Neuronal stem cell (in vitro differentiated cells): Measurements from ENCODE around the gene OTOP3.

Experiments used
- DNase-seq: peaks from one replicate; pipeline ENCODE4 v3.0.0-alpha.2; 2013; ENCODE audit warnings: low spot score
- H2AFZ ChIP-seq: one replicate; pipeline ENCODE4 v1.6.1; 2013; ENCODE audit warnings: mild to moderate bottlenecking, low read length, inconsistent platforms
- H2AK5ac ChIP-seq: 2 replicates; pipeline ENCODE4 v1.6.1; 2013; ENCODE audit warnings: low read depth, mild to moderate bottlenecking, inconsistent platforms, low read length, moderate library complexity, mixed read lengths
- H2BK120ac ChIP-seq: 2 replicates; pipeline ENCODE4 v1.6.1; 2013; ENCODE audit warnings: low read depth, mild to moderate bottlenecking, inconsistent platforms, low read length, moderate library complexity, mixed read lengths
- H2BK12ac ChIP-seq: one replicate; pipeline ENCODE4 v1.6.1; 2013; ENCODE audit warnings: low read length, inconsistent platforms
- H2BK15ac ChIP-seq: 2 replicates; pipeline ENCODE4 v1.6.1; 2013; ENCODE audit warnings: mild to moderate bottlenecking, low read length, inconsistent platforms, mixed read lengths
- H2BK5ac ChIP-seq: one replicate; pipeline ENCODE4 v1.6.1; 2013; ENCODE audit warnings: inconsistent platforms, mild to moderate bottlenecking, low read length, moderate library complexity
- H3K14ac ChIP-seq: one replicate; pipeline ENCODE4 v1.6.1; 2013; ENCODE audit warnings: low read length, inconsistent platforms
- H3K18ac ChIP-seq: 2 replicates; pipeline ENCODE4 v1.6.1; 2013; ENCODE audit warnings: low read length, inconsistent platforms
- H3K23ac ChIP-seq: 2 replicates; pipeline ENCODE4 v1.6.1; 2013; ENCODE audit warnings: low read depth, mild to moderate bottlenecking, mixed read lengths, low read length, inconsistent platforms; ENCODE audit not compliant: poor library complexity
- H3K27ac ChIP-seq: replicated peaks from 3 replicates; pipeline ENCODE4 v1.5.1; 2013; ENCODE audit warnings: low read length, inconsistent platforms
- H3K27me3 ChIP-seq, 3 experiments: 2 replicates each; pipeline ENCODE4 v1.6.1; 2013; ENCODE audit warnings: low read length in 3 of 3, mild to moderate bottlenecking in 2 of 3, inconsistent platforms in 1 of 3, low read depth in 1 of 3, mixed read lengths in 1 of 3, moderate library complexity in 1 of 3; ENCODE audit not compliant: control insufficient read depth in 3 of 3, insufficient read depth in 3 of 3
- H3K36me3 ChIP-seq, 2 donors: replicated peaks in 1 of 2; 2 replicates each; pipeline ENCODE4 v1.6.1; 2013; ENCODE audit warnings: low read length in 2 of 2; ENCODE audit not compliant: control insufficient read depth in 2 of 2, insufficient read depth in 2 of 2
- H3K4ac ChIP-seq: 2 replicates; pipeline ENCODE4 v1.6.1; 2013; ENCODE audit warnings: inconsistent platforms, mild to moderate bottlenecking, low read length, moderate library complexity
- H3K4me1 ChIP-seq, 2 donors: 1 replicate in 1 of 2; 2 replicates in 1 of 2; pipeline ENCODE4 v1.6.1; 2013; ENCODE audit warnings: low read length in 2 of 2, low read depth in 1 of 2; ENCODE audit not compliant: control insufficient read depth in 2 of 2, insufficient read depth in 1 of 2
- H3K4me2 ChIP-seq: one replicate; pipeline ENCODE4 v1.6.1; 2013; ENCODE audit warnings: mild to moderate bottlenecking, low read length, inconsistent platforms; ENCODE audit not compliant: insufficient read depth, poor library complexity, severe bottlenecking
- H3K4me3 ChIP-seq, 2 donors: 2 replicates each; pipeline ENCODE4 v1.5.1; 2013; ENCODE audit warnings: low read length in 2 of 2, mild to moderate bottlenecking in 2 of 2, inconsistent platforms in 1 of 2, moderate library complexity in 1 of 2
- H3K79me1 ChIP-seq: one replicate; pipeline ENCODE4 v1.6.1; 2013; ENCODE audit warnings: low read depth, mild to moderate bottlenecking, inconsistent platforms, low read length, moderate library complexity
- H3K9ac ChIP-seq: one replicate; pipeline ENCODE4 v1.6.1; 2013; ENCODE audit warnings: mild to moderate bottlenecking, low read depth, low read length, inconsistent platforms; ENCODE audit not compliant: poor library complexity
- H3K9me3 ChIP-seq, 2 donors: replicated peaks in 1 of 2; 2 replicates each; pipeline versions ENCODE3 to v1.6.1; 2013; ENCODE audit warnings: low read length in 2 of 2, mild to moderate bottlenecking in 2 of 2, inconsistent platforms in 1 of 2, low read depth in 1 of 2, mixed read lengths in 1 of 2, moderate library complexity in 1 of 2; ENCODE audit not compliant: control insufficient read depth in 2 of 2, insufficient read depth in 1 of 2
- H4K8ac ChIP-seq: one replicate; pipeline ENCODE4 v1.6.1; 2013; ENCODE audit warnings: low read depth, mild to moderate bottlenecking, inconsistent platforms, low read length, moderate library complexity
- H4K91ac ChIP-seq: one replicate; pipeline ENCODE4 v1.6.1; 2013; ENCODE audit warnings: low read length, low read depth, mild to moderate bottlenecking, inconsistent platforms; ENCODE audit not compliant: poor library complexity
- WGBS, 2 donors: extraction: QIAGEN DNeasy Blood & Tissue Kit; methylation state at CpG; one replicate each; pipeline ENCODE4 v1.1.7; 2013; ENCODE audit warnings: missing lambda C conversion rate in 2 of 2, mixed read lengths in 1 of 2; ENCODE audit not compliant: insufficient read length in 2 of 2, insufficient replicate concordance in 1 of 2; ENCODE audit errors: extremely low coverage in 2 of 2; 5-methylcytosine and 5-hydroxymethylcytosine counted together

The OTOP3 gene

GRCh38 chr17:74898376-74898946 lies 37.2 kb upstream of the OTOP3 start:
- Histone ChIP-seq H3K4me1 (peaks cover 0 to 3% of the 10 kb centered on the region in 2 donors), H3K4ac (no peak overlapping the region), H2BK120ac (no peak overlapping the region), H2BK12ac (no peak overlapping the region), H3K36me3 (no peaks in the 10 kb centered on the region), H3K27me3 (peaks cover 7 to 79% (median 28%) of the 10 kb centered on the region in 3 experiments), H2AFZ (no peak overlapping the region), H4K8ac (no peak overlapping the region), H3K14ac (no peak overlapping the region), H3K27ac (no peak overlapping the region), H3K9me3 (no peaks in the 10 kb centered on the region), H4K91ac (no peak overlapping the region), H2BK5ac (no peak overlapping the region), H2AK5ac (peak overlapping the region; percentile 14), H2BK15ac (no peak overlapping the region), H3K9ac (peak overlapping the region; percentile 30), H3K23ac (no peak overlapping the region), H3K18ac (no peak overlapping the region), H3K4me3 (no peak overlapping the region), H3K79me1 (no peaks in the 10 kb centered on the region), H3K4me2 (no peak overlapping the region)
- no CpG with 5 or more reads among the region's 11 CpGs for WGBS, 2 donors
- DNase-seq: no peak

DNA sequence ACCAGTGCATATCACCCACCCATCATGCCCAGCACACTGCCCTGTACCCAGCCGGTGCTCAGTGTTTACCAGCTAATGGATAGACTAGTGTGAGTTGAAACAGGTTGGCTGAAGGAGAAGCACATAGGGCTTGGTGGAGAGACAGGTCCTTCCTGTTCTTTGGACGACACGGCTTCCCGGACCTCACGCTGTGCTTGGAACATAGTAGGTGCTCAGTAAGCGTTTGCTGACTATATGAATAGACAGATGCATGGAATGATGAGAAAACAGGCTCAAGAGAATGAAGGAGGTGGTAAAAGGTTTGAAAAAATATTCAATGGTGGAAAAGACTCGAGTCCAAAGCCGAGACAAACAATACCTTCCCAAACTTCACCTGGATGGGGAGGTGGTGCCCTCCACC lies 35.5 kb upstream of the OTOP3 start:
- Histone ChIP-seq H2BK120ac (no peak overlapping the region), H3K4me3 (no peak overlapping the region), H3K23ac (no peak overlapping the region), H3K27me3 (peaks cover 0 to 62% (median 13%) of the 10 kb centered on the region in 3 experiments), H3K9ac (no peak overlapping the region), H3K14ac (no peak overlapping the region), H3K9me3 (no peaks in the 10 kb centered on the region), H3K4ac (no peak overlapping the region), H2BK5ac (no peak overlapping the region), H3K79me1 (no peaks in the 10 kb centered on the region), H2BK12ac (no peak overlapping the region), H3K27ac (no peak overlapping the region), H4K91ac (no peak overlapping the region), H3K4me2 (no peak overlapping the region), H3K4me1 (no peaks in the 10 kb centered on the region), H4K8ac (no peak overlapping the region), H2AFZ (no peak overlapping the region), H2AK5ac (no peak overlapping the region), H2BK15ac (no peak overlapping the region), H3K36me3 (no peaks in the 10 kb centered on the region), H3K18ac (no peak overlapping the region)
- no CpG with 5 or more reads among the region's 8 CpGs for WGBS, 2 donors
- no peak for DNase-seq

- H2BK5ac ChIP-seq: no peak overlapping the region
- DNase-seq: no peak
- H3K4ac ChIP-seq: no peak overlapping the region
- WGBS, 2 donors: no CpG with 5 or more reads among the region's 14 CpGs
- no peak overlapping the region for H3K23ac ChIP-seq
- H3K27ac ChIP-seq: no peak overlapping the region
- H3K14ac ChIP-seq: no peak overlapping the region
- H3K9ac ChIP-seq: no peak overlapping the region
- H2AK5ac ChIP-seq: no peak overlapping the region
- no peak overlapping the region for H2BK15ac ChIP-seq
- H3K4me2 ChIP-seq: no peak overlapping the region
- H3K4me3 ChIP-seq: no peak overlapping the region
- H4K8ac ChIP-seq: no peak overlapping the region
- H3K79me1 ChIP-seq: no peaks in the 10 kb centered on the region
- H2BK12ac ChIP-seq: no peak overlapping the region
- H3K27me3 ChIP-seq: peaks cover 0 to 49% (median 6%) of the 10 kb centered on the region in 3 experiments
- H3K36me3 ChIP-seq: no peaks in the 10 kb centered on the region
- no peaks in the 10 kb centered on the region for H3K9me3 ChIP-seq
- no peak overlapping the region for H3K18ac ChIP-seq
- H2BK120ac ChIP-seq: no peak overlapping the region
- no peaks in the 10 kb centered on the region for H3K4me1 ChIP-seq
- H2AFZ ChIP-seq: no peak overlapping the region
- no peak overlapping the region for H4K91ac ChIP-seq
Measured at GRCh38 chr17:74901353-74902135, 34.2 kb upstream of the OTOP3 start.

- Histone ChIP-seq H3K4ac (no peak overlapping the region), H2BK12ac (no peak overlapping the region), H3K27me3 (peaks cover 0 to 36% (median 3%) of the 10 kb centered on the region in 3 experiments), H3K4me1 (no peaks in the 10 kb centered on the region), H2AK5ac (no peak overlapping the region), H2BK120ac (no peak overlapping the region), H2AFZ (no peak overlapping the region), H2BK5ac (no peak overlapping the region), H3K23ac (no peak overlapping the region), H3K18ac (no peak overlapping the region), H3K4me3 (no peak overlapping the region), H3K36me3 (no peaks in the 10 kb centered on the region), H4K91ac (no peak overlapping the region), H4K8ac (no peak overlapping the region), H3K4me2 (no peak overlapping the region), H3K79me1 (no peaks in the 10 kb centered on the region), H2BK15ac (no peak overlapping the region), H3K27ac (no peak overlapping the region), H3K14ac (no peak overlapping the region), H3K9me3 (no peaks in the 10 kb centered on the region), H3K9ac (no peak overlapping the region)
- no CpG with 5 or more reads among the region's 9 CpGs for WGBS, 2 donors
- no peak for DNase-seq
Measured at GRCh38 chr17:74903034-74903433, 32.7 kb upstream of the OTOP3 start.
